HG03378 (cell line): ENCODE data around the gene STXBP5.
"Not testable (repeated sequence)": the region's sequence is repeated elsewhere in the genome, so short reads cannot be mapped to it uniquely, and the experiment has no call there.

Experiments used
- ATAC-seq: cut with Tn5 transposase; IDR thresholded peaks from one replicate; pipeline ENCODE4 v1.9.1; 2021; ENCODE audit warnings: mild to moderate bottlenecking, moderate library complexity; ENCODE audit not compliant: unreplicated experiment

STXBP5 gene

GRCh38 chr6:147238164-147238563 is 33.9 kb downstream of the STXBP5 start:
- no peak for ATAC-seq

GRCh38 chr6:147238906-147239305 is 34.7 kb downstream of the STXBP5 start:
- ATAC-seq: no peak

- ATAC-seq: no peak
Observed at GRCh38 chr6:147244832-147245231, 40.6 kb downstream of the STXBP5 start.

GRCh38 chr6:147245693-147246092 is 41.5 kb downstream of the STXBP5 start:
- no peak for ATAC-seq

GRCh38 chr6:147246853-147247635 is 42.8 kb downstream of the STXBP5 start:
- ATAC-seq: no peak

GRCh38 chr6:147248859-147249258 is 44.6 kb downstream of the STXBP5 start:
- ATAC-seq: no peak

- no peak for ATAC-seq
Observed at GRCh38 chr6:147251072-147251471, 46.9 kb downstream of the STXBP5 start.

GRCh38 chr6:147254929-147255473 is 50.8 kb downstream of the STXBP5 start:
- not testable (repeated sequence) for ATAC-seq

- ATAC-seq: no peak
Observed at GRCh38 chr6:147255948-147256674, 51.9 kb downstream of the STXBP5 start.

GRCh38 chr6:147257760-147258159 is 53.5 kb downstream of the STXBP5 start:
- ATAC-seq: no peak

GRCh38 chr6:147260091-147260490 is 55.9 kb downstream of the STXBP5 start:
- no peak for ATAC-seq

- ATAC-seq: no peak
Observed at GRCh38 chr6:147262946-147263345, 58.7 kb downstream of the STXBP5 start.

GRCh38 chr6:147266821-147267220 is 62.6 kb downstream of the STXBP5 start:
- no peak for ATAC-seq

- ATAC-seq: no peak
Observed at GRCh38 chr6:147267658-147268057, 63.4 kb downstream of the STXBP5 start.

GRCh38 chr6:147268254-147268653 is 64.0 kb downstream of the STXBP5 start:
- ATAC-seq: peak; percentile 56

GRCh38 chr6:147274012-147274411 is 69.8 kb downstream of the STXBP5 start:
- ATAC-seq: no peak

- no peak for ATAC-seq
Observed at GRCh38 chr6:147274776-147275175, 70.6 kb downstream of the STXBP5 start.

- ATAC-seq: no peak
Observed at GRCh38 chr6:147278891-147279290, 74.7 kb downstream of the STXBP5 start.

GRCh38 chr6:147279427-147279826 is 75.2 kb downstream of the STXBP5 start:
- ATAC-seq: no peak

GRCh38 chr6:147281895-147282565 is 77.8 kb downstream of the STXBP5 start:
- ATAC-seq: no peak

- ATAC-seq: no peak
Observed at GRCh38 chr6:147282566-147282959, 78.3 kb downstream of the STXBP5 start.
